ENCODE results near the gene UBL4A.

UBL4A gene

GRCh38 chrX:154469114-154469513, 17.3 kb downstream of the UBL4A start:
- H3K9me3 Mint-ChIP-seq = no peaks in the 10 kb centered on the region
- no peaks in the 10 kb centered on the region for H3K4me1 Mint-ChIP-seq (ENCODE audit: low read depth)
- no peaks in the 10 kb centered on the region for H3K36me3 Mint-ChIP-seq (ENCODE audit: low read depth)
- no peaks in the 10 kb centered on the region for H3K27me3 Mint-ChIP-seq (ENCODE audit: low read depth)
- H3K27ac Mint-ChIP-seq = no peak overlapping the region
- no peak overlapping the region for H3K4me3 Mint-ChIP-seq
- no peak for DNase-seq (ENCODE audit: low spot score)

- Mint-ChIP-seq H3K4me1 (ENCODE audit: low read depth) (no peaks in the 10 kb centered on the region), H3K27me3 (ENCODE audit: low read depth) (no peaks in the 10 kb centered on the region), H3K9me3 (no peaks in the 10 kb centered on the region), H3K36me3 (ENCODE audit: low read depth) (no peaks in the 10 kb centered on the region), H3K27ac (no peak overlapping the region), H3K4me3 (no peak overlapping the region)
- DNase-seq (ENCODE audit: low spot score) = no peak
Observed at GRCh38 chrX:154468217-154468616, 18.2 kb downstream of the UBL4A start.

DNA sequence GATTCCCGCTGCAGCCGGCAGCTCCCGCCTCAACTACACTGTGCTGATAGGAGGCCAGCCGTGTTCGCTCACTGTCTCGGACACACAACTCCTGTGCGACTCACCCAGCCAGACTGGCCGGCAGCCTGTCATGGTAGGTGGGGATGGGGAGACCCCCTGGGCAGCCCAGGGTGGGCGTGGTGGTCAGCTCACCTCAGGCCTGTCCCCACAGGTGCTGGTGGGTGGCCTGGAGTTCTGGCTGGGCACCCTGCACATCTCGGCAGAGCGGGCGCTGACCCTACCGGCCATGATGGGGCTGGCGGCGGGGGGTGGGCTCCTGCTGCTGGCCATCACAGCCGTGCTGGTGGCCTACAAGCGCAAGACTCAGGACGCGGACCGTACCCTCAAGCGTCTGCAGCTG, 18.9 kb downstream of the UBL4A start:
- no peak overlapping the region for H3K4me3 Mint-ChIP-seq
- no peaks in the 10 kb centered on the region for H3K27me3 Mint-ChIP-seq (ENCODE audit: low read depth)
- H3K27ac Mint-ChIP-seq = no peak overlapping the region

GRCh38 chrX:154466907-154467306, 19.5 kb downstream of the UBL4A start:
- H3K27me3 Mint-ChIP-seq (ENCODE audit: low read depth) = no peaks in the 10 kb centered on the region
- no peak for DNase-seq (ENCODE audit: low spot score)
- H3K36me3 Mint-ChIP-seq (ENCODE audit: low read depth) = no peaks in the 10 kb centered on the region
- no peaks in the 10 kb centered on the region for H3K9me3 Mint-ChIP-seq
- H3K4me3 Mint-ChIP-seq = no peak overlapping the region
- H3K4me1 Mint-ChIP-seq (ENCODE audit: low read depth) = no peaks in the 10 kb centered on the region
- no peak overlapping the region for H3K27ac Mint-ChIP-seq

More for the DNA sequence above, 18.9 kb downstream of the UBL4A start:
- no peak for DNase-seq (ENCODE audit: low spot score)
- H3K9me3 Mint-ChIP-seq = no peaks in the 10 kb centered on the region
- no peaks in the 10 kb centered on the region for H3K36me3 Mint-ChIP-seq (ENCODE audit: low read depth)
- no peaks in the 10 kb centered on the region for H3K4me1 Mint-ChIP-seq (ENCODE audit: low read depth)

DNA sequence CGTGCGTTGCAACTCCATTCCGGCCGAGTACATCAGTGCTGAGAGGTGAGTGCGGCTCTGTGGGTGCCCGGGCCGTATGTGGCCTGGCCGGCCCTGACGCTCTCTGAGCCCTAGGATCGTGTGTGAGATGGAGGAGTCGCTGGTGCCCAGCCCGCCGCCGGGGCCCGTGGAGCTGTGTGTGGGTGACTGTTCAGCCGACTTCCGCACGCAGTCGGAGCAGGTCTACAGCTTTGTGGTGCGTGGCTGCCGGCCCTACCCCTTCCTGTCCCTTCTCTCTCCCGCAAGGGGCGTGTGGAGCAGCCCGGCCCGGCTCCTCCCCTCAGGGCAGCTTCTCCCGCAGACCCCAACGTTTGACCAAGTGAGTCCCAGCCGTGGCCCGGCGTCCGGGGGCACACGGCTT, 20.4 kb downstream of the UBL4A start:
- Mint-ChIP-seq H3K27ac (no peak overlapping the region), H3K36me3 (ENCODE audit: low read depth) (no peaks in the 10 kb centered on the region), H3K4me3 (no peak overlapping the region), H3K4me1 (ENCODE audit: low read depth) (no peaks in the 10 kb centered on the region), H3K9me3 (no peaks in the 10 kb centered on the region), H3K27me3 (ENCODE audit: low read depth) (no peaks in the 10 kb centered on the region)
- no peak for DNase-seq (ENCODE audit: low spot score)

GRCh38 chrX:154465601-154466000, 20.8 kb downstream of the UBL4A start:
- H3K36me3 Mint-ChIP-seq (ENCODE audit: low read depth) = no peaks in the 10 kb centered on the region
- H3K4me1 Mint-ChIP-seq (ENCODE audit: low read depth) = no peaks in the 10 kb centered on the region
- H3K27ac Mint-ChIP-seq = no peak overlapping the region
- H3K9me3 Mint-ChIP-seq = no peaks in the 10 kb centered on the region
- H3K27me3 Mint-ChIP-seq (ENCODE audit: low read depth) = no peaks in the 10 kb centered on the region
- H3K4me3 Mint-ChIP-seq = no peak overlapping the region
- DNase-seq (ENCODE audit: low spot score) = no peak

DNA sequence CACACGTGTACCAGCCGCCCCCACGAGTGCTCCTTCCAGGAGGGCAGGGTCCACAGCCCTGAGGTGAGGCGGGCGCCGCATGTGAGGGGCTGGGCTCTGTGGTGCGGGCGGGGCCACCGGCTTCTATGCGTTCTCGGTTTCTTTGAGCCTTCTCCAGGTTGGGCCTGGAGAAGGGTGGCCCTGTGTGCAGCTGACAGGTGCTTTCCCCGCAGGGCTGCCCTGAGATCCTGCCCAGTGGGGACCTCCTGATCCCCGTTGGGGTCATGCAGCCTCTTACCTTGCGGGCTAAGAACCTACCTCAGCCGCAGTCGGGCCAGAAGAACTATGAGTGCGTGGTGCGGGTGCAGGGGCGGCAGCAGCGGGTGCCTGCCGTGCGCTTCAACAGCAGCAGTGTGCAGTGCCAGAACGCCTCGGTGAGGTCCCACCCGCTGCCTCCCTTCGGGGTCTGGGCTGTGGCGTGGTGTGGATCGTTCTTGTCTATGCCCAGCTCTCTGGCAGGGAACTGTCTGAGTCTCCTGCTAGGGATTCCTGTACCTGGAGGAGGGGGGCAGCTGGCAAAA, 21.5 kb downstream of the UBL4A start:
- Mint-ChIP-seq H3K9me3 (no peaks in the 10 kb centered on the region), H3K4me3 (no peak overlapping the region), H3K36me3 (ENCODE audit: low read depth) (no peaks in the 10 kb centered on the region), H3K4me1 (ENCODE audit: low read depth) (no peaks in the 10 kb centered on the region), H3K27me3 (ENCODE audit: low read depth) (no peaks in the 10 kb centered on the region), H3K27ac (no peak overlapping the region)
- DNase-seq (ENCODE audit: low spot score) = no peak

DNA sequence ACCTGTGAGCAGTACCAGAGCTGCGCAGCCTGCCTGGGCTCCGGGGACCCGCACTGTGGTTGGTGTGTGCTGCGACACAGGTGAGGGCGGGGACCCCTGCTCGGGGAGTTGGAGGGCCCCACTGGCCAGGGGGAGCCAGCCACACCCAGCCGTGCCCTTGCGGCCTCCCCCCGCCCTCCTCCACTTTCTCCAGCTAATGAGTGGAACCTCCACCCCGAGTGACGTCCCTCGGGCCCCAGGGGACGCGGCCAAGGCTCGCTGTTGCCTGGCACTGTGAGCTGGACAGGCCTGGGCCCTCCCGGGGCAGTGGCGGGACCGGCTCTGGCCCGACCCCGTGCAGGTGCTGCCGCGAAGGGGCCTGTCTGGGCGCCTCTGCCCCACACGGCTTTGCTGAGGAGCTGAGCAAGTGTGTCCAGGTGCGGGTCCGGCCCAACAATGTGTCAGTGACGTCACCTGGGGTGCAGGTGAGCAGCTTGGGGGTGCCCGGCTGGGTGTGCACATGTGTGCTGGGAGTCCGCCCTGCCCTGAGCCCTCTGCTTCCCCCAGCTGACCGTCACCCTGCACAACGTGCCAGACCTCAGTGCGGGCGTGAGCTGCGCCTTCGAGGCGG, 22.7 kb downstream of the UBL4A start:
- Mint-ChIP-seq H3K27me3 (ENCODE audit: low read depth) (no peaks in the 10 kb centered on the region), H3K9me3 (no peaks in the 10 kb centered on the region), H3K27ac (no peak overlapping the region), H3K4me3 (no peak overlapping the region), H3K4me1 (ENCODE audit: low read depth) (no peaks in the 10 kb centered on the region), H3K36me3 (ENCODE audit: low read depth) (no peaks in the 10 kb centered on the region)
- no peak for DNase-seq (ENCODE audit: low spot score)

DNA sequence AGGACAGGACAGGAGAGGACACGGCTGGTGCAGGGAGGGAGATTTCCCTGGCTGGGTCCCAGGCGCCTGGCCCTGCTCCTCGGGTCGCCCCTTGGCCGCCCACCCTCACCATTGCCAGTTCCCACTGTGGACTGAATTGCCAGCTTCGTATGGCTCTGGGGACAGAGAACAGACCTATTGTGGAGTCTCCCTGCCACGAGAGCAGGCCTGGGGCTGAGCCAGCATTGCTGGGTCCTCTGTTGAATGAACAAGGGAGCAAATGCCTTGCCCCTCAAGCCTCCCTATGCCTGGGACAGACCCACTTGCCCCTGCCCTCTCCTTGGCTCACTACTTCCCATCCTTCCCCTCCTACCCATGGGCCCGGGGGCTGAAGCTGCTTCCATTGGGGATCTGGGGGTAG, 24.0 kb downstream of the UBL4A start:
- Mint-ChIP-seq H3K9me3 (no peaks in the 10 kb centered on the region), H3K36me3 (ENCODE audit: low read depth) (no peaks in the 10 kb centered on the region), H3K4me1 (ENCODE audit: low read depth) (peaks cover 1% of the 10 kb centered on the region), H3K27ac (no peak overlapping the region), H3K27me3 (ENCODE audit: low read depth) (no peaks in the 10 kb centered on the region), H3K4me3 (no peak overlapping the region)
- DNase-seq (ENCODE audit: low spot score) = no peak

DNA sequence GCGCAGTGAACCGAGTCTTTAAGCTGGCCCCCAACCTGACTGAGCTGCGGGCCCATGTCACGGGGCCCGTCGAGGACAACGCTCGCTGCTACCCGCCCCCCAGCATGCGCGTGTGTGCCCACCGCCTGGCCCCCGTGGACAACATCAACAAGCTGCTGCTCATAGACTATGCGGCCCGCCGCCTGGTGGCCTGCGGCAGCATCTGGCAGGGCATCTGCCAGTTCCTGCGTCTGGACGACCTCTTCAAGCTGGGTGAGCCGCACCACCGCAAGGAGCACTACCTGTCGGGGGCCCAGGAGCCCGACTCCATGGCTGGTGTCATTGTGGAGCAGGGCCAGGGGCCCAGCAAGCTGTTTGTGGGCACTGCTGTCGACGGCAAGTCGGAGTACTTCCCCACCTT, 26.1 kb downstream of the UBL4A start:
- Mint-ChIP-seq H3K9me3 (no peaks in the 10 kb centered on the region), H3K27me3 (ENCODE audit: low read depth) (no peaks in the 10 kb centered on the region), H3K4me3 (peak overlapping the region; percentile 36), H3K27ac (no peak overlapping the region), H3K4me1 (ENCODE audit: low read depth) (peaks cover 5% of the 10 kb centered on the region), H3K36me3 (ENCODE audit: low read depth) (no peaks in the 10 kb centered on the region)
- no peak for DNase-seq (ENCODE audit: low spot score)

- no peaks in the 10 kb centered on the region for H3K36me3 Mint-ChIP-seq (ENCODE audit: low read depth)
- no peak overlapping the region for H3K27ac Mint-ChIP-seq
- peak overlapping the region; percentile 36 for H3K4me3 Mint-ChIP-seq
- H3K4me1 Mint-ChIP-seq (ENCODE audit: low read depth) = peaks cover 5% of the 10 kb centered on the region
- no peak for DNase-seq (ENCODE audit: low spot score)
- no peaks in the 10 kb centered on the region for H3K9me3 Mint-ChIP-seq
- no peaks in the 10 kb centered on the region for H3K27me3 Mint-ChIP-seq (ENCODE audit: low read depth)
Observed at GRCh38 chrX:154459832-154460231, 26.6 kb downstream of the UBL4A start.

DNA sequence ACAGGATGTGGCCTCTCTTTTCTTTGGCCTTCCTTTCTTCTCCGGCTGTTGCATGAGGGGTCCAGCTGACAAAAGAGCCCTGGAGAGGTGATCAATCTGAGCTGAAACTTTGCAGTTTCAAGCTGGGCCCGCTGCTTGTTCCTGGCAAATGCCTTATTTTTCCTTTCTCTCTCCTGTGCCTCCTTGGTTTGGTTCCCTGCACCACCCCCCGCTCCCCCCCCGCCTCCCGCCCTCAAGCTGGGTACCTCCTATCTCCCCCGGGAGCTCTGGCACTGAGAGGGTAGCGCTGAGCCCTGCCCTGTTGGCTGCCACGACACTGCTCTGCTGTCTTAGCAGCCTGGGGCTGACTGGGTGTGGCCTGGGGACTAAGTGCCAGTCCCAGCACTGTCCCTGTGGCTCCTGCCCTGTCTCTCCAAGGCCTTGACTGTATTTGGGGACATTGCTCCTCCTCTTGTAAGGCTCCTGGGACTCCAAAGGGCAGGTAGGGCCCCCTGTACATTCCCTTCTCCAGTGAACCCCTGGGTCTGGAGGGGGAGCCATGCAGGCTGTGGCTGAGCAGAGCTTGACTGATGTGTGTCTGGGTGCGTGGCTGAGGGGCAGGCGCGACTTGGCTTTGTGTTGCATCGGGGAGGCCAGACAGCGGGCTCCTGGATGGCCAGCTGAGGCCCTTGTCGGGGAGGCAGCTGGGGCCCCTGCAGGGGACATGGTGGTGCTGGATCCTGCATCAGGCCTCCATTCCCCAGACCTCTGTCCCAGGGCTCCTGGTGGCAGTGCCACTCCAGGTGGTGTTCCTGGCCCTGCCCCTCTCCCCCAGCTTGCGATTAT, 27.2 kb downstream of the UBL4A start:
- H3K27ac Mint-ChIP-seq = peak overlapping the region; percentile 75
- peak overlapping the region; percentile 78 for H3K4me3 Mint-ChIP-seq
- H3K4me1 Mint-ChIP-seq (ENCODE audit: low read depth) = peaks cover 5% of the 10 kb centered on the region
- peaks cover 2% of the 10 kb centered on the region for H3K36me3 Mint-ChIP-seq (ENCODE audit: low read depth)
- DNase-seq (ENCODE audit: low spot score) = no peak
- H3K27me3 Mint-ChIP-seq (ENCODE audit: low read depth) = no peaks in the 10 kb centered on the region
- H3K9me3 Mint-ChIP-seq = no peaks in the 10 kb centered on the region

DNA sequence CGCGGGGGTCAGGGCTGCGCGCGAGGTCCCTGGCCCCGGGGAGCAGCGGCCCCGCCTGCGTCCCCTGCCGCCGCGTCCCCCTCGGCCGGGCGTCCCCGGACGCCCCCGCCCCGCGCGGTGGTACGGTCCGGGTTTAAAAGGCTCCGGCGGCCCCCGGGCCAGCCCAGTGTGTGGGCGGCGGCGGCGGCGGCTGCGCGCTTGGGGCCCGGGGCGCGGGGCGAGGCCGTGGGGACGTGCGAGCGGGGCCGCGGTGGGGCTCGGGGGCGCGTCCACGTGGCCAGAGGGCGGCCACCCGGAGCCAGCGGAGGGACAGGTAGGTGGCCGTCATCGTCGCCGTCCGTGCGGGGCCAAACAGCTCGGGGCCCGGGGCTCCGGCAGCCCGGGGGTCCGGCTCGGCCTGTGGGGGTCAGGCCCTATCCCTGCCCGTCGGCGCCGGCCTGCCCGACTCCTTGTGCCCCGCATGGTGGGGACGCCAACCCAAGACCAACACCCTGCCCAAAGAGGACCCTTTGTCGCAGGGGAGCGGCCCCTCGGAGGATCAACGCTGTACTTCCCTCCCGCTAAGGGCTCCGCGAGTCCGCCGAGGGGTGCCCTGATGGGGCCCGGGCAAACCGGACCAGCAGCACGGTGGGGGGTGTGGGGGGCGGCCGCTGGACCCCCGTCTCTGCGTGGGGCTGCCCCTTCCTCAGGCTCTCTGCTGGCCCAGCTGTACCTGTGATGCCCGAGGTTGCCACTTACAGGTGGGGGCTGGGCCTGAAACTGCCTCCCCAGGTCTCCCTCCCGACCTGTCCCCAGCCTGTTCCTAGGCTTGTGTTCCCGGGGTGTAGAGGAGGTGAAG, 28.1 kb downstream of the UBL4A start, which contains the start of gene PLXNA3:
PLXNA3 (plus strand) TSS at position 166 of the 838 bp plus-strand sequence. CDS start 1,903 bp downstream, outside the sequence.
- peak within 1 kb of the TSS; percentile 94 for H3K4me3 Mint-ChIP-seq
- H3K36me3 Mint-ChIP-seq (ENCODE audit: low read depth) = peaks cover 2% of the 10 kb centered on the region
- H3K27ac Mint-ChIP-seq = peak within 1 kb of the TSS; percentile 93
- no peaks in the 10 kb centered on the region for H3K9me3 Mint-ChIP-seq
- peaks cover 5% of the 10 kb centered on the region for H3K4me1 Mint-ChIP-seq (ENCODE audit: low read depth)
- no peaks in the 10 kb centered on the region for H3K27me3 Mint-ChIP-seq (ENCODE audit: low read depth)
- peak; percentile 45 for DNase-seq (ENCODE audit: low spot score)

Data from T-helper 2 cell treated with Interferon-gamma antibody and Interleukin-4, amounts not matched to agents 5 μg/mL and 100 μg/mL, for 36 hours (primary cell).